Endothelial cell (in vitro differentiated cells): ENCODE results near the gene DSCAML1. TPM values are rescaled to one million over a fixed set of nuclear protein-coding genes. Genes with fewer than 3 reads are reported as not detected.

Experiments used
- DNase-seq: peaks from one replicate; pipeline ENCODE4 v3.0.0; 2021; ENCODE audit warnings: low spot score
- H3K27ac Mint-ChIP-seq: one replicate; pipeline ENCODE4 v1.8.0; 2021; ENCODE audit warnings: mixed read lengths, inconsistent platforms; ENCODE audit not compliant: unreplicated experiment
- H3K27me3 Mint-ChIP-seq: one replicate; pipeline ENCODE4 v1.8.0; 2021; ENCODE audit warnings: mild to moderate bottlenecking, moderate library complexity, mixed read lengths, inconsistent platforms; ENCODE audit not compliant: unreplicated experiment
- H3K36me3 Mint-ChIP-seq: one replicate; pipeline ENCODE4 v1.8.0; 2021; ENCODE audit warnings: mild to moderate bottlenecking, low read depth, mixed read lengths, inconsistent platforms; ENCODE audit not compliant: unreplicated experiment
- H3K4me1 Mint-ChIP-seq: one replicate; pipeline ENCODE4 v1.8.0; 2021; ENCODE audit warnings: mild to moderate bottlenecking, mixed read lengths, inconsistent platforms; ENCODE audit not compliant: unreplicated experiment
- H3K4me3 Mint-ChIP-seq: one replicate; pipeline ENCODE4 v1.8.0; 2021; ENCODE audit warnings: mild to moderate bottlenecking, mixed read lengths, inconsistent platforms; ENCODE audit not compliant: unreplicated experiment
- H3K9me3 Mint-ChIP-seq: one replicate; pipeline ENCODE4 v1.8.0; 2021; ENCODE audit warnings: mixed read lengths, inconsistent platforms; ENCODE audit not compliant: unreplicated experiment
- total RNA-seq: library from RNA; stranded (reverse); fragmentation: NEBNext Ultra II Directional; extraction: Animal tissue kit (Norgen Biotek cat#: 25700); gene quantifications from one replicate; pipeline ENCODE4 v1.2.1, GENCODE V29; 2021; ENCODE audit not compliant: unreplicated experiment
- TF ChIP-seq, protein P1 (sequence below): fragments of 200-600 bp; sonication (generic); IDR thresholded peaks from one replicate; pipeline ENCODE4 v1.5.0; 2021; ENCODE audit warnings: antibody characterized with exemption; ENCODE audit not compliant: unreplicated experiment

Gene DSCAML1
- total RNA-seq, 1 donor from 2014 or later, result 3.8 TPM

- Mint-ChIP-seq H3K9me3 (no peaks in the 10 kb centered on the region), H3K27ac (no peak overlapping the region), H3K36me3 (no peaks in the 10 kb centered on the region), H3K4me3 (no peak overlapping the region), H3K27me3 (peaks cover 3% of the 10 kb centered on the region), H3K4me1 (no peaks in the 10 kb centered on the region)
- TF ChIP-seq, protein P1, sequence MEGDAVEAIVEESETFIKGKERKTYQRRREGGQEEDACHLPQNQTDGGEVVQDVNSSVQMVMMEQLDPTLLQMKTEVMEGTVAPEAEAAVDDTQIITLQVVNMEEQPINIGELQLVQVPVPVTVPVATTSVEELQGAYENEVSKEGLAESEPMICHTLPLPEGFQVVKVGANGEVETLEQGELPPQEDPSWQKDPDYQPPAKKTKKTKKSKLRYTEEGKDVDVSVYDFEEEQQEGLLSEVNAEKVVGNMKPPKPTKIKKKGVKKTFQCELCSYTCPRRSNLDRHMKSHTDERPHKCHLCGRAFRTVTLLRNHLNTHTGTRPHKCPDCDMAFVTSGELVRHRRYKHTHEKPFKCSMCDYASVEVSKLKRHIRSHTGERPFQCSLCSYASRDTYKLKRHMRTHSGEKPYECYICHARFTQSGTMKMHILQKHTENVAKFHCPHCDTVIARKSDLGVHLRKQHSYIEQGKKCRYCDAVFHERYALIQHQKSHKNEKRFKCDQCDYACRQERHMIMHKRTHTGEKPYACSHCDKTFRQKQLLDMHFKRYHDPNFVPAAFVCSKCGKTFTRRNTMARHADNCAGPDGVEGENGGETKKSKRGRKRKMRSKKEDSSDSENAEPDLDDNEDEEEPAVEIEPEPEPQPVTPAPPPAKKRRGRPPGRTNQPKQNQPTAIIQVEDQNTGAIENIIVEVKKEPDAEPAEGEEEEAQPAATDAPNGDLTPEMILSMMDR, result no peak
- no peak for DNase-seq
These were observed 195.9 kb downstream of the DSCAML1 start for GRCh38 chr11:117601006-117601708.

DNA sequence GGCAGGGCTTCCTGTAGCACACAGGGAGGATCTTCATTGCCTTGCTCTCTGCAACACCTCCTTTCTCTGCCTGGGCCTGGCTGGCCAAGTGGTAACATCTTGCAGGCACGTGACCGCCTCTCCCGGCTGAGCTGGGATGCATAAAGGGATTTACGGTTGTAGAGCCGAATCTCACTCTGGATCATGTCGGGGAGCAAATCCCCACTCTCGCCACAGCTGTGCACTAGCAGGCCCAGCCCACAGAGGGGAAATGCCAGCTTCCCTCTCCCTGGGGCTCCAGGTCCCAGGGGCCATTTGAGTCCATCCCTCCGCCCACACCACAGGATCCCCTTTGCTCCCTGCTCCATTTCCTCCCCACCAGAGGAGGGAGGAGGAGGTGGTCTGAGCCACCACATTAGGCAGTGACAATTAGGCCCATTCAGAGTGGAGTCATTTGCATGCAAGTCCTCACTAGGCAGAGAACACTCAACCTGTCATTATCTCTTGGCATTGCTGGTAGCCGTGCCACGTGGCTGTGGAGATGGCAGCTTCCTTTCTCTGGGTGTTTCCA, 196.7 kb downstream of the DSCAML1 start:
- Mint-ChIP-seq H3K4me1 (no peaks in the 10 kb centered on the region), H3K4me3 (no peak overlapping the region), H3K27me3 (peaks cover 2% of the 10 kb centered on the region), H3K36me3 (no peaks in the 10 kb centered on the region), H3K27ac (no peak overlapping the region), H3K9me3 (no peaks in the 10 kb centered on the region)
- DNase-seq, result no peak
- TF ChIP-seq, protein P1, result no peak

GRCh38 chr11:117597071-117597470, 199.9 kb downstream of the DSCAML1 start:
- TF ChIP-seq, protein P1, result no peak
- H3K4me1 Mint-ChIP-seq, result no peaks in the 10 kb centered on the region
- no peak overlapping the region for H3K27ac Mint-ChIP-seq
- no peaks in the 10 kb centered on the region for H3K9me3 Mint-ChIP-seq
- H3K4me3 Mint-ChIP-seq, result no peak overlapping the region
- H3K27me3 Mint-ChIP-seq, result peaks cover 4% of the 10 kb centered on the region
- peak; percentile 74 for DNase-seq
- no peaks in the 10 kb centered on the region for H3K36me3 Mint-ChIP-seq

- peaks cover 4% of the 10 kb centered on the region for H3K27me3 Mint-ChIP-seq
- no peak for DNase-seq
- no peaks in the 10 kb centered on the region for H3K4me1 Mint-ChIP-seq
- H3K4me3 Mint-ChIP-seq, result no peak overlapping the region
- no peaks in the 10 kb centered on the region for H3K36me3 Mint-ChIP-seq
- TF ChIP-seq, protein P1, result no peak
- H3K9me3 Mint-ChIP-seq, result no peaks in the 10 kb centered on the region
- no peak overlapping the region for H3K27ac Mint-ChIP-seq
These were observed 201.6 kb downstream of the DSCAML1 start for GRCh38 chr11:117595440-117595839.

DNA sequence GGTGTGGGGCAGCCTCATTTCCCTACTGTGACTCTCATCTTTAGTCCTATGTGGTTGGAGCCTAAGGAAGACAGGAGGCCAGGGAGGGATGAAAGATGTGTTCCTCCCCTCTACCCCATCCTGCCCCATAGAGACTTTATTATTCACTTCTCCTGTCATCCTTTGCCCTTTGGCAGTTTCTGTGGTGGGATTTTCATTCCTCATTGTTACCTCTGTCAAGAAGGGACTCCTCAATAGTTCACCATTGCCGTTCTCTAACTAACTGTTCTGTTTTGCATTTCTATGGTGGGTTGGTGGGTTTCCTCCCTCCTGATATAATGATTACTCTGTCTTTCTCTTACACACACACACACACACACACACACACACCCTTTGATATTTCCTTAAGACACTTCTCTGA, 202.3 kb downstream of the DSCAML1 start:
- DNase-seq, result no peak
- Mint-ChIP-seq H3K4me1 (no peaks in the 10 kb centered on the region), H3K9me3 (no peaks in the 10 kb centered on the region), H3K4me3 (no peak overlapping the region), H3K27ac (no peak overlapping the region), H3K27me3 (peaks cover 4% of the 10 kb centered on the region), H3K36me3 (no peaks in the 10 kb centered on the region)
- TF ChIP-seq, protein P1, result no peak
